Colonic mucosa (tissue), 4 donors: ENCODE measurements around the gene IL25. TPM values are rescaled to one million over a fixed set of nuclear protein-coding genes. Genes with fewer than 3 reads are reported as not detected.

Source experiments
- DNase-seq: peaks from one replicate; pipeline ENCODE4 v3.0.0-alpha.2; 2020
- H3K27ac ChIP-seq: fragments of 200-600 bp; one replicate; pipeline ENCODE4 v1.8.0; 2021
- H3K27me3 ChIP-seq: fragments of 200-600 bp; one replicate; pipeline ENCODE4 v1.8.0; 2021
- H3K36me3 ChIP-seq: fragments of 200-600 bp; one replicate; pipeline ENCODE4 v1.8.0; 2021
- H3K4me1 ChIP-seq: fragments of 200-600 bp; one replicate; pipeline ENCODE4 v1.8.0; 2021; ENCODE audit warnings: mild to moderate bottlenecking
- H3K4me3 ChIP-seq: fragments of 200-600 bp; one replicate; pipeline ENCODE4 v1.8.0; 2021
- H3K9ac ChIP-seq, 2 donors: one replicate each; pipeline ENCODE4 v1.7.0; 2013; ENCODE audit warnings: control low read depth in 2 of 2, low read depth in 2 of 2, low read length in 2 of 2
- H3K9me3 ChIP-seq: fragments of 200-600 bp; one replicate; pipeline ENCODE4 v1.8.0; 2021
- intact Hi-C: fragments of 100-400 bp; cut with DNase I; formaldehyde crosslinking; loops from one replicate; pipeline ENCODE4 v1.14.1; 2022
- total RNA-seq, 2 donors: library from RNA; stranded (reverse); fragmentation: NEBNext Ultra II Directional in 1 of 2; extraction: Animal tissue kit (Norgen Biotek cat#: 25700) in 1 of 2; gene quantifications; one replicate each; pipeline ENCODE4 v1.2.1, GENCODE V29; 2021
- TF ChIP-seq, protein P1 (sequence below): fragments of 200-600 bp; IDR thresholded peaks from one replicate; pipeline ENCODE4 v1.8.0; 2022; ENCODE audit warnings: antibody characterized with exemption, mild to moderate bottlenecking
- donor health status: healthy.
- donor health status: DM: no; HTN: no; CAD: no.
- donor health status: DM: no; HTN: no; CAD: no.

The IL25 gene
- total RNA-seq, 2 donors from 2014 or later, result not detected

DNA sequence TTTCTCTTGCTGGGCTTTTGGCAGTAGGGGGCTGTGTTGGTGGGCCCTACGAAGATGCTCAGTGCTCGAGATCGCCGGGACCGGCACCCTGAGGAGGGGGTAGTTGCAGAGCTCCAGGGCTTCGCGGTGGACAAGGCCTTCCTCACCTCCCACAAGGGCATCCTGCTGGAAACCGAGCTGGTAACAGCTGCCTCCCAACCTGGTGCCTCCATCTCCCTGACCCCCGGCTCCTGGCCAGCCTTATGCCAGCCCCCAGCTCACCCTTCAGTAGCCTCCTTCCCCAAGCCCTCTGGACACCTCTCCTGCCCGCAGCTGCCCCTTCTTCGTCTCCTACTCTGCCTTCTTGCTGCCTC lies 4.6 kb downstream of the IL25 start:
- TF ChIP-seq, protein P1, sequence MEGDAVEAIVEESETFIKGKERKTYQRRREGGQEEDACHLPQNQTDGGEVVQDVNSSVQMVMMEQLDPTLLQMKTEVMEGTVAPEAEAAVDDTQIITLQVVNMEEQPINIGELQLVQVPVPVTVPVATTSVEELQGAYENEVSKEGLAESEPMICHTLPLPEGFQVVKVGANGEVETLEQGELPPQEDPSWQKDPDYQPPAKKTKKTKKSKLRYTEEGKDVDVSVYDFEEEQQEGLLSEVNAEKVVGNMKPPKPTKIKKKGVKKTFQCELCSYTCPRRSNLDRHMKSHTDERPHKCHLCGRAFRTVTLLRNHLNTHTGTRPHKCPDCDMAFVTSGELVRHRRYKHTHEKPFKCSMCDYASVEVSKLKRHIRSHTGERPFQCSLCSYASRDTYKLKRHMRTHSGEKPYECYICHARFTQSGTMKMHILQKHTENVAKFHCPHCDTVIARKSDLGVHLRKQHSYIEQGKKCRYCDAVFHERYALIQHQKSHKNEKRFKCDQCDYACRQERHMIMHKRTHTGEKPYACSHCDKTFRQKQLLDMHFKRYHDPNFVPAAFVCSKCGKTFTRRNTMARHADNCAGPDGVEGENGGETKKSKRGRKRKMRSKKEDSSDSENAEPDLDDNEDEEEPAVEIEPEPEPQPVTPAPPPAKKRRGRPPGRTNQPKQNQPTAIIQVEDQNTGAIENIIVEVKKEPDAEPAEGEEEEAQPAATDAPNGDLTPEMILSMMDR, result no peak
- intact Hi-C loops, result no loop called here
- no peak overlapping the region for H3K27ac ChIP-seq
- no peaks in the 10 kb centered on the region for H3K4me1 ChIP-seq
- no peak for DNase-seq
- no peaks in the 10 kb centered on the region for H3K27me3 ChIP-seq
- H3K36me3 ChIP-seq, result no peaks in the 10 kb centered on the region
- no peak overlapping the region for H3K4me3 ChIP-seq
- H3K9ac ChIP-seq, result no peak overlapping the region
- H3K9me3 ChIP-seq, result no peaks in the 10 kb centered on the region

DNA sequence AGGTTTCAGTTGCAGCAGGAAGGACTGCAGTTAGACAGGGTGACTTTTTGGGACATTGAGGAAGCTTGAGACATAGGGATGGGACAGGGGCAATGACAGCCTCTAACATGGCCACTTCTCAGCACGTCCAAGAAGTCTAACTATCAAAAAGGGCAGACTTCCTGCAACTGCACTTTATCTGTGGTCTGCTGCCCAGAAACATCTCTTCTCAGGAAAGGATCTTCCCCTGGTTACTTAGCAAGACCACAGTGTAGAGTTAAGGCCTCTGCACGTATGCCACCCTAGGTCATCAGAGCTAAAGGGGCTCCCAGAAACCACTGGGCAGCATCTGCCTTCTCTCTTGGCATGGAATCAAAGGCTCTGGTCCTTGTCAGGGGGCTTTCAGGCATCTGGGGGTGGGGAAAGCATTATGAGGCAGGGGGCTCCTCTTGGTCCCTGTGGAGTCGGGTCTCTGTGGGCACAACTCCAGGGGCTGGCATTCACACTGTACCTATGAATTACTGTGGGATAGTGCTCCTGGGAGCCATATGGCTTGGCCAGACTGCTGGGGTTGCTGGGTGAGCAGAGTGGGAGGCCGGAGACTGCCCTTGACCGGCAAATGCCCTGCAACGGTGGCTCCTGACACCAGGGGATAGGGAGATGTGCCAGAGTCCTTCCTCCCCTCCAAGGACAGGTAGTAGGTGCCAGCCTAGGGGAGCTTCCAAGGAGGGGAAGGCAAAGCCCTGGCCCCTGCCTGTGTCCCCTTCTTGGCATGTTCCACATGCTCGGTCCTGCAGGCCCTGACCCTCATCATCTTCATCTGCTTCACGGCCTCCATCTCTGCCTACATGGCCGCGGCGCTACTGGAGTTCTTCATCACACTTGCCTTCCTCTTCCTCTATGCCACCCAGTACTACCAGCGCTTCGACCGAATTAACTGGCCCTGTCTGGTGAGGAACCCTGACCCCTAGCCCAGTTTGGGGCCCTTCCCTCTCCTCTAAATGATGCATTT lies 5.3 kb downstream of the IL25 start:
- Histone ChIP-seq H3K27me3 (no peaks in the 10 kb centered on the region), H3K9ac (no peak overlapping the region), H3K4me1 (no peaks in the 10 kb centered on the region), H3K27ac (no peak overlapping the region), H3K36me3 (no peaks in the 10 kb centered on the region), H3K4me3 (no peak overlapping the region), H3K9me3 (no peaks in the 10 kb centered on the region)
- intact Hi-C loops, result no loop called here
- DNase-seq, result no peak
- TF ChIP-seq, protein P1, result no peak

DNA sequence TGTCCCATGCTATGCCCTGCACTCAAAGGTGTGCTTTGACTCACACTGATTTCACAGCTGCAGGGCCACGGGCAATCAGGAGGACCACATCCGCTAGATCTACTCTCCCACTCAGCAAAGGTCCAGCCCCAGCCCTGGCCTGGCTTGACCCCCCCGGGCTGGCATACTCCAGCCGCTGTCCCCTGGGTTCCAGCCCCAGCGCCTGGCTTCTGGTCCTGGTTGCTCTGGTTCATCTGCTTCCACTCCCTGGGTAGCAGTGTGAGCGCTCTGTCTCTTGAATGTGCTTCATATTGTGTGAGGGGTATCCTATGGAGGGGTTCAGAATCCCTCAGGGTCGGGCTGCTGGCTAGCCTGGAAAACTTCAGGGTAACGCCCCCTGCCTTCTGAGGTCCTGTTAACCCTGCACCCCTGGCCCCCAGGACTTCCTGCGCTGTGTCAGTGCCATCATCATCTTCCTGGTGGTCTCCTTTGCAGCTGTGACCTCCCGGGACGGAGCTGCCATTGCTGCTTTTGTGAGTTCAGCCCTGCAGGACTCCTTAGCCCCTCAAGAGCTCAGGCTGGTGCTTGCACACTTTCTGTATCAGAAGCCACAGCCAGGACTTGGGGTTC lies 6.1 kb downstream of the IL25 start:
- Histone ChIP-seq H3K27me3 (no peaks in the 10 kb centered on the region), H3K9me3 (no peaks in the 10 kb centered on the region), H3K4me3 (no peak overlapping the region), H3K9ac (no peak overlapping the region), H3K36me3 (no peaks in the 10 kb centered on the region), H3K27ac (no peak overlapping the region), H3K4me1 (no peaks in the 10 kb centered on the region)
- intact Hi-C loops, result no loop called here
- TF ChIP-seq, protein P1, result no peak
- DNase-seq, result no peak

DNA sequence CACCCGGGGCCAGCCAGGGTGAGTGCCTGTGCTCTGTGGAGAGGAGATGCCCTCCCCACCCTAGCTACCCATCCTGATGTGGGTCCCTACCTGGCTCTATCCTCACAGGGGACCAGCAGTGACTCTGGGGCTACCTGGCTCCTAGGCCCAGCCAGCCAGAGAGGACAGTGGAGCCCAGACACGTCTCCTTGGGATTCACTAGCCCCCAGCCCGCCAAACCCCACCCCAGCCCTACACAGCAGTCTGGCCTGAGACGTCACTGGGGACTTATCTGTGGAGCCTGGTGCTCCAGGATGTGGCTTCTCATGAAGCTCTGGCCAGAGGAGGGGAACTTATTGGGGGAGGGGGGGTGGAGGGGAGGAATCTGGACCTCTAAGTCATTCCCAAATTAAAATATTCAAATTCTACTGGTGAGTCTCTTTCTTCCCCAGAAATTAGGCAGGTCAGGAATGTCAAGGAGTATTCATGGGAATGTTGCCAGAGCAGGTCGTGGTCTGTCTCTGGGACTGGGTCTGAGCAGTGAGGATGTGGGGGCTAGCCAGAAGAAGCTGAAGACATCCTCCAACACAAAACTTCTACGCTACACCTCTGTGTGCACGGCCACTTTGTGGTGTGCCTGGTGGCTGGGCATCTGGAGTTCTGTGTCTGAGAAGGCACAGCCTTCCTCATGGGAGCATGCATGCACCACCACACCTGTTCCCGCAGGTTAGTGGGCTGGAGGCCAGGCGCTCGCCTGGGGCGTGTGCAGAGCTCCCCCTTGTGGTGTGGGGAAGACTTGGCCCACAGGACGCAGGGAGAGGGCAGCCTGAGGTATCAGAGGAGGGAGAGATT lies 7.0 kb downstream of the IL25 start:
- intact Hi-C loops, result loop anchor here (5.0 kb wide), 2 partner anchors 52 to 112 kb away; no protein-coding TSS in a partner anchor
- no peaks in the 10 kb centered on the region for H3K9me3 ChIP-seq
- H3K4me3 ChIP-seq, result no peak overlapping the region
- H3K4me1 ChIP-seq, result no peaks in the 10 kb centered on the region
- peak; percentile 71 for DNase-seq
- TF ChIP-seq, protein P1, result peak; percentile 95
- no peaks in the 10 kb centered on the region for H3K36me3 ChIP-seq
- H3K27ac ChIP-seq, result no peak overlapping the region
- no peaks in the 10 kb centered on the region for H3K27me3 ChIP-seq
- H3K9ac ChIP-seq, result no peak overlapping the region
